ENCODE measurements around the gene SH2B3.

GRCh38 chr12:111361073-111361716, 44.5 kb upstream of the SH2B3 start:
- no peak for TF ChIP-seq POLR2A (IDR thresholded peaks at IDR 0.05; ENCODE audit: low read length)
- TF ChIP-seq GATA1 (IDR thresholded peaks at IDR 0.05; ENCODE audit: low read depth, low read length) = no peak
